Embryonic facial prominence (tissue), 1 donor: Measurements from ENCODE around the gene IL31RA.
"Not testable (repeated sequence)": the region's sequence is repeated elsewhere in the genome, so short reads cannot be mapped to it uniquely, and the experiment has no call there.

ENCODE experiments used
- DNase-seq: peaks from one replicate; pipeline ENCODE4 v3.0.0-alpha.2; 2016; ENCODE audit errors: extremely low spot score

Gene IL31RA

GRCh38 chr5:55850839-55851674 is at the start of gene IL31RA:
IL31RA (plus strand) TSS chr5:55851357; CDS start chr5:55851571, 214 bp downstream.
- no peak for DNase-seq

DNA sequence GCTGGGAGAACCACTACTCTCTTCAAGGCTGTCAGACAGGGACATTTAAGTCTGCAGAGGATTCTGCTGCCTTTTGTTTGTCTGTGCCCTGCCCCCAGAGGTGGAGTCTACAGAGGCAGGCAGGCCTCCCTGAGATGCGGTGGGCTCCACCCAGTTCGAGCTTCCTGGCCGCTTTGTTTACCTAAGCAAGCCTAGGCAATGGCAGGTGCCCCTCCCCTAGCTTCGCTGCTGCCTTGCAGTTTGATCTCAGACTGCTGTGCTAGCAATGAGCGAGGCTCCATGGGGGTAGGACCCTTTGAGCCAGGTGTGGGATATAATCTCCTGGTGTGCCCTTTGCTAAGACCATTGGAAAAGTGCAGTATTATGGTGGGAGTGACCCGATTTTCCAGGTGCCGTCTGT is 42.3 kb upstream of the IL31RA start:
- not testable (repeated sequence) for DNase-seq

DNA sequence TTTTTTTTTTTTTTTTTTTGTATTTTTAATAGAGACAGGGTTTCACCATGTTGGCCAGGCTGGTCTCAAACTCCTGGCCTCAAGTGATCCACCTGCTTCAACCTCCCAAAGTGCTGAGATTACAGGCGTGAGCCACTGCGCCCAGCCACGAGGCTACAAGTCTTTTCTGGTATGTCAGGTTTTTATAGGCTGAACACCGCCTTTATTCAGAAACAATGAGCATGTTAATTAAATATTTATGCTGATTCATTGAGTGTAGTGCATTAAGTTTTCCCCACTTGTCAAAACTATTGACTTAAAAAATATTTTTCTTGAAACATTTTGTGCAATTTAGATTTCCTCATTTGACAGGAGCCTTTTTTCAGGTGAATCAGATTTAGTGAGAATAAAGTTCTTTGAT is 35.2 kb upstream of the IL31RA start:
- DNase-seq = not testable (repeated sequence)

- no peak for DNase-seq
Observed at GRCh38 chr5:55816342-55816741, 34.8 kb upstream of the IL31RA start.

- no peak for DNase-seq
Observed at GRCh38 chr5:55817030-55817429, 34.1 kb upstream of the IL31RA start.

DNA sequence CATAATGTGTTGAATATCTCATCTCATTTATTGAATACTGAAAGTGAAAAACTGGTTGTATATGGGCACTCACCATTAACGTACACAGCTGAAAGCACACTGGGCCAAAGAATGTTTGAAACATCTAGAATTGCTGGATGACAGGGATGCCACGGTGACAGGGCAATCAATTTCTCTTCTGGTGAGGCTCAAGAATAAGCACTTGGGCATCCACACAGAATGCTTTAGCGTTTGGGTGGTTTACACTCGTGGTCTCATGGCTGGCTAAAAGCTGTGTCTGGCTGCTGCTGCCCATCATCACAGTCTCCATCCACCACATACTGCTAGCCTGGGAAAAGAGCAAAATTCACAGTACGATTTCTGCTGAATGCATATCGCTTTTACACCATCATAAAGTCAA is 30.7 kb upstream of the IL31RA start:
- DNase-seq = no peak

DNA sequence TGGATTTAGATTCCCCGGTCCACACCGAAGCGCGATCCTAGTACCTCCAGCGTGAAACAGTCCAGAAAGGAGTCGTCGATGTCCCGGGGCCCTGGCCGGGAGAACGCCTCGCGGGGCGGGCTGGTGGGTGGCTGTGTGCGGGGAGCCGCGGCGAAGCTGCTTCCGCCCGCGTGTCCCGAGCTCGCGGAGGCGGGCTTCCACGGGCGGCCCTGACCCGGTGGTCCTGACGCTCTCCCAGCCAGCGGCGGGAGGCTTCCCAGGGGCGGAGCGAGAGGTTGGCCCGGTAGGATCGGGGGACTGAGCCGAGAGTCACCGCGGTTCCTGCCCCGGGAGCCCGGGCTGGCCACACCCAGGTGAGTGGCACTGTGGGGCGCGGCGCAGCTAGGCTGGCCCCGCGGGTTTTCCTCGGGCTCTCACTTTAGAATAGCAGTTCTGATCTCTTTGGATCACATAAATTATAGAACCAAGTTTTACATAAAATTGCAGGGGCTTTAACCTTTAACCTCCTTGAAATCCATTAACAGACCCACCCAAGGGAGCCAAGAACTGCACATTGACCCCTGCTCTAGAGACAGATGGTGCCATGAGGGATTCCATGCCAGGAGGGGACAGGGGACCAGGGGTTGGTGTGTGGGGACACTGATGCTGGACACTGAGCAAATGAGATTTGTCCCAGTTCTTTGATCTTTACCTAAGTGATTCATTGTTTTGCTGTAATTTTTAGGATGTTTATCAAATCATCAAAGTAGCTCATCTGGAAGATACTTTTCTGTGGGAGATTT is 29.2 kb upstream of the IL31RA start:
- no peak for DNase-seq

- DNase-seq = no peak
Observed at GRCh38 chr5:55823151-55823796, 27.9 kb upstream of the IL31RA start.

GRCh38 chr5:55829956-55830355 is 21.2 kb upstream of the IL31RA start:
- DNase-seq = no peak

DNA sequence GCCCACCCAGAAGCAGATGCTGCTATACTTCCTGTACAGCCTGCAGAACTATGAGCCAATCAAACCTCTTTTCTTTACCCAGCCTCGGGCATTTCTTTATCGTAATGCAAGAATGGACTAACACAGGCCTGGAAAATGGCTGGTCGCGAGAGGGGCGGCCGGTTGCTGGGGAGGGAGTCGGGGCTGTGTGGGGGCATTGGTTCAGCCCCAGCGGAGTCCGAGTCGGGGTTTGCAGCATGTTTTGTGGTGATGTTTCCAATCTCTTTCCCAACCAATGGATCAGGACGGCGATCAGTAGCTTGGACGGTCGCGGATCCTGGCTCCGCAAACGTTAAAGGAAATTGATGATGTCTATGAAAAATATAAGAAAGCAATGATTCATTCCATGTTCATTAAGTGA is 18.7 kb upstream of the IL31RA start:
- DNase-seq = no peak

- DNase-seq = no peak
Observed at GRCh38 chr5:55836191-55836590, 15.0 kb upstream of the IL31RA start.

DNA sequence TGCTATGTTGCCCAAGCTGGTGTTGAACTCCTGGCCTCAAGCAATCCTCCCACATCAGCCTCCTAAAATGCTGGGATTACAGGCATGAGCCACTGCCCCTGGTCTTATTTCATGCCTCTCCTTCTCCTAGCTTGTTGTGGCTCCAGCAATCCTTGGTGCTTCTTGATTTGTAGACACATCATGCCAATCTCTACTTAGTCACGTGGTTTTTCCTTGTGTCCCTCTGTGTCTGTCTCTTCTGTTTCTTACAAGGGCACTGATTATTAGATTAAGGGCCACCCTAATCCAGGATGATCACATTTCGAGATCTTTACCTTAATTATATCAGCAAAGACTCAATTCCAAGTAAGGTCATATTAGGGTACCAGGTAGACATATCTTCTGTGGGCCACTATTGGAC is 9.2 kb upstream of the IL31RA start:
- no peak for DNase-seq

- no peak for DNase-seq
Observed at GRCh38 chr5:55847837-55848236, 3.3 kb upstream of the IL31RA start.

GRCh38 chr5:55848783-55849182 is 2.4 kb upstream of the IL31RA start:
- DNase-seq = no peak

DNA sequence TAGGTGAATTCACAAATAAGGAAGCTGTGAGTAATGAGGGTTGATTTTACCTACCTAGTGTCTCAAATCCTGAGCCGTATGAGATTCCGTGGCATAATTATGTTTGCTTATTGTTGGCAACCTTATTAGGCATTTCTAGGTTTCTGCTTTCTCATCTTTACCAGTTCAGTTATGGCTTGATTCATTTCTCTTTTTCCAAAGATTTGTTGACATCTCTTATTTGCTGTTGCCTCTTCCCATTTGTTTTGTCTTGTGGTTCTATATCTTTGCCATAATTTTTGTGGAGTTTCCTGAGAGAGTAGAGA is 470 bp downstream of the IL31RA start:
- no peak for DNase-seq

DNA sequence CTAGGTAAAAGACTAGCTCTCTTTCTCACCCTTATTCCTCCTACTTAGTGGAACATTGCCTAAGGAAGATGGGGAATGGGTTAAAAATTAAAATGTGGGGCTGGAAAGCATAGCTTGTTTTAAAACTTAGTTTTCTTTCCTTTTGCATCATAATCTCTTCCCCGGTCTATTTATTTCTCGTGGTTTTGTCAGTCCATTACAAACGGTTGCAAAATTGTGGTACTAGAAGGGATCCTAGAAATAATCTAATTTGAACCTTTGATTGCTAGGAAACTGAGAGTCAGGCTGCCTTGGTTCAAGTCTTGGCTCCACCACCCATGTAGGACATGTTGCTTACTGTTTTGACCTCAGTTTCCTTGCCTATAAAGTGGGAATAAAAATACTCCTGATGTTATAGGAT is 1.3 kb downstream of the IL31RA start:
- no peak for DNase-seq

DNA sequence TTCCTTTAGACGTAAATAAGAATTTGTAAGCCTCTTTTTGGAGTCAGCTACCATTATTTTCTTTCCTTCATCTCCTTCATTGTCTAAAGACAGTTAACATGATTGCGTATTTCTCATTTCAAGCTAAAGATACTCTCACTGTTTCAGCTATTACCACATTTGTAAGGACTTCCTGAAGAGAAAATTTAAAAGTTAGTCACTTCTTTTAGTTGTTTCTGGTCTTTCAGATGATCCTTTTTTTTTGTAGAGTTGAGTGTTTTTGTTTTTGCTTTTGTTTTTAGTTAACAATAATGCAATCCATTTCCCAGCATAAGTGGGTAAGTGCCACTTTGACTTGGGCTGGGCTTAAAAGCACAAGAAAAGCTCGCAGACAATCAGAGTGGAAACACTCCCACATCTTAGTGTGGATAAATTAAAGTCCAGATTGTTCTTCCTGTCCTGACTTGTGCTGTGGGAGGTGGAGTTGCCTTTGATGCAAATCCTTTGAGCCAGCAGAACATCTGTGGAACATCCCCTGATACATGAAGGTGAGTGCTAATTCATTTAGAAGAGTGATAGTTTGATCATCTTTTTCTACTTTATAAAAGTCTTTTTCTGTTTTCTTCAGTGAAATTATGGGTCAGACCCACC is 2.0 kb downstream of the IL31RA start:
- no peak for DNase-seq

- no peak for DNase-seq
Observed at GRCh38 chr5:55853818-55854217, 2.7 kb downstream of the IL31RA start.

- DNase-seq = no peak
Observed at GRCh38 chr5:55855509-55855908, 4.4 kb downstream of the IL31RA start.

- no peak for DNase-seq
Observed at GRCh38 chr5:55856516-55857246, 5.5 kb downstream of the IL31RA start.

GRCh38 chr5:55857247-55857640 is 6.1 kb downstream of the IL31RA start:
- DNase-seq = no peak

GRCh38 chr5:55858104-55858503 is 6.9 kb downstream of the IL31RA start:
- DNase-seq = no peak
